Panc1 (cell line): ENCODE measurements around the gene UVSSA.

Source experiments
- CTCF ChIP-seq: fragments of 450-650 bp; IDR thresholded peaks from 2 replicates; pipeline ENCODE4 v1.5.1; 2017; ENCODE audit warnings: mild to moderate bottlenecking
- POLR2AphosphoS5 ChIP-seq: IDR thresholded peaks from 2 replicates; pipeline ENCODE4 v1.6.1; 2012; ENCODE audit warnings: mild to moderate bottlenecking, low read depth, low read length, moderate library complexity
- REST ChIP-seq, 2 experiments: IDR thresholded peaks; 2 replicates each; pipeline ENCODE4 v1.6.1; 2011 to 2012; ENCODE audit warnings: low read depth in 2 of 2, control low read depth in 1 of 2, low read length in 1 of 2, mild to moderate bottlenecking in 1 of 2, moderate library complexity in 1 of 2; ENCODE audit not compliant: insufficient read depth in 1 of 2
- SIN3A ChIP-seq: IDR thresholded peaks from 2 replicates; pipeline ENCODE4 v1.6.1; 2012; ENCODE audit warnings: low read depth, mild to moderate bottlenecking, low read length, moderate library complexity, borderline replicate concordance; ENCODE audit not compliant: insufficient read depth
- TCF7L2 ChIP-seq: IDR thresholded peaks from 2 replicates; pipeline ENCODE4 v1.6.1; 2011; ENCODE audit warnings: mild to moderate bottlenecking, low read depth, low read length, inconsistent platforms

GRCh38 chr4:1310796-1311631 lies 36.0 kb upstream of the UVSSA start:
- TF ChIP-seq CTCF, result no peak
- TF ChIP-seq REST (IDR thresholded peaks at IDR 0.05; ENCODE audit: insufficient read depth in 1 of 2, low read depth in 2 of 2, low read length in 1 of 2), result no peak
- TF ChIP-seq POLR2AphosphoS5, result no peak
- no peak for TF ChIP-seq TCF7L2
- no peak for TF ChIP-seq SIN3A
